Measurements from ENCODE around the gene NBL1. TPM values are rescaled to one million over a fixed set of nuclear protein-coding genes. Genes with fewer than 3 reads are reported as not detected.

Gene NBL1
- total RNA-seq, 1 donor = 61.3 TPM

GRCh38 chr1:19605967-19606366 is 38.1 kb upstream of the NBL1 start:
- H3K4me3 ChIP-seq (ENCODE audit: low read depth, low read length) = no peak overlapping the region
- TF ChIP-seq, protein P1, sequence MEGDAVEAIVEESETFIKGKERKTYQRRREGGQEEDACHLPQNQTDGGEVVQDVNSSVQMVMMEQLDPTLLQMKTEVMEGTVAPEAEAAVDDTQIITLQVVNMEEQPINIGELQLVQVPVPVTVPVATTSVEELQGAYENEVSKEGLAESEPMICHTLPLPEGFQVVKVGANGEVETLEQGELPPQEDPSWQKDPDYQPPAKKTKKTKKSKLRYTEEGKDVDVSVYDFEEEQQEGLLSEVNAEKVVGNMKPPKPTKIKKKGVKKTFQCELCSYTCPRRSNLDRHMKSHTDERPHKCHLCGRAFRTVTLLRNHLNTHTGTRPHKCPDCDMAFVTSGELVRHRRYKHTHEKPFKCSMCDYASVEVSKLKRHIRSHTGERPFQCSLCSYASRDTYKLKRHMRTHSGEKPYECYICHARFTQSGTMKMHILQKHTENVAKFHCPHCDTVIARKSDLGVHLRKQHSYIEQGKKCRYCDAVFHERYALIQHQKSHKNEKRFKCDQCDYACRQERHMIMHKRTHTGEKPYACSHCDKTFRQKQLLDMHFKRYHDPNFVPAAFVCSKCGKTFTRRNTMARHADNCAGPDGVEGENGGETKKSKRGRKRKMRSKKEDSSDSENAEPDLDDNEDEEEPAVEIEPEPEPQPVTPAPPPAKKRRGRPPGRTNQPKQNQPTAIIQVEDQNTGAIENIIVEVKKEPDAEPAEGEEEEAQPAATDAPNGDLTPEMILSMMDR (IDR thresholded peaks at IDR 0.05; ENCODE audit: insufficient read depth, low read depth, low read length) = no peak
- DNase-seq (ENCODE audit: low read depth) = no peak

DNA sequence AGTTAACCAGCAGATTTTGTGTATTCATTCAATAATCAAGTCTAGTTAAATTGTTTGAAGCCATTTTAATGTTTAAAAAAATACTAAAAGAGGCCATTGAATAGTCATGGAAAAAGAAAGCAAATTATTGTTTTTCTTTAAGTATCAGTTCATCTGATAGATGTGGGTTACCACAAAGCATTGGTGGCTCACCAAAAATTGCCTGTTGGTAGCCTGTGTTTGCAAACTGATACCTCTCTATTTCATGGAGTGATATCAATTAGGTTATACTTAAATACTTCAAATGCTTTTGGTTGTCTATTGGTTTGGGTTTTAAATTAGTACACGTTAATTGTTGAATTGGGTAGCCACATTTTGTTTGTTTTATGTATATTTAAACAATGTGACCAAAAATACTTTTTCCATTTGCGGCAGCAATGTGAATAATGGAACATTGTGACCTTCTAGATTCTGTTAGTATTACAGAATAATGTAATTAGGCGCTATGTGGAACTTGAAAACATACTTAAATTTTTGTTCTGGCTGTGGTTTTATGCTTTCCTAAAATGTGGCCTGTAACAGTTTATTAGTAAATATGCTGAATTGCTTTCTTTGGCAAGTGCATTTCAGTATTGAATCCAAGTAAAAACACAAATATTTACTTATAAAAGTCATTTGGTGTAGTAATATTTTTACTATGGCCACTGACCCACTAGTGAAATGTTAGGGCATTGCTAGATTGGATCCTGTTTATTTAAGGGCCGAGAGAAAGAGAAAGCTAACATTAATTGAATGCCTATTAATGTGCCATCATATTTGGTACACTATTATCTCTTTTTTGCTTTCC is 37.1 kb upstream of the NBL1 start:
- no peak overlapping the region for H3K4me3 ChIP-seq (ENCODE audit: low read depth, low read length)
- DNase-seq (ENCODE audit: low read depth) = peak; percentile 69
- TF ChIP-seq, protein P1 (IDR thresholded peaks at IDR 0.05; ENCODE audit: insufficient read depth, low read depth, low read length) = no peak

DNA sequence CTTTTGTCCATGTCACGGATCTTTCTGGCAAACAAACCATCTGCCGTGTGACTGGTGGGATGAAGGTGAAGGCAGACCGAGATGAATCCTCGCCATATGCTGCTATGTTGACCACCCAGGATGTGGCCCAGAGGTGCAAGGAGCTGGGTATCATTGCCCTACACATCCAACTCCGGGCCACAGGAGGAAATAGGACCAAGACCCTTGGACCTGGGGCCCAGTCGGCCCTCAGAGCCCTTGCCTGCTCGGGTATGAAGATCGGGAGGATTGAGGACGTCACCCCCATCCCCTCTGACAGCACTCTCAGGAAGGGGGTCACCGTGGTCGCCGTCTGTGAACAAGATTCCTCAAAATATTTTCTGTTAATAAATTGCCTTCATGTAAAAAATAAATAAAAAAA is 35.9 kb upstream of the NBL1 start:
- TF ChIP-seq, protein P1 (IDR thresholded peaks at IDR 0.05; ENCODE audit: insufficient read depth, low read depth, low read length) = no peak
- DNase-seq (ENCODE audit: low read depth) = no peak
- no peak overlapping the region for H3K4me3 ChIP-seq (ENCODE audit: low read depth, low read length)

GRCh38 chr1:19610282-19610981 is 33.7 kb upstream of the NBL1 start:
- no peak overlapping the region for H3K4me3 ChIP-seq (ENCODE audit: low read depth, low read length)
- no peak for DNase-seq (ENCODE audit: low read depth)
- TF ChIP-seq, protein P1 (IDR thresholded peaks at IDR 0.05; ENCODE audit: insufficient read depth, low read depth, low read length) = no peak

- no peak for DNase-seq (ENCODE audit: low read depth)
- H3K4me3 ChIP-seq (ENCODE audit: low read depth, low read length) = no peak overlapping the region
- TF ChIP-seq, protein P1 (IDR thresholded peaks at IDR 0.05; ENCODE audit: insufficient read depth, low read depth, low read length) = no peak
Measured at GRCh38 chr1:19612530-19612929, 31.6 kb upstream of the NBL1 start.

GRCh38 chr1:19613171-19613703 is 30.9 kb upstream of the NBL1 start:
- TF ChIP-seq, protein P1 (IDR thresholded peaks at IDR 0.05; ENCODE audit: insufficient read depth, low read depth, low read length) = no peak
- no peak for DNase-seq (ENCODE audit: low read depth)
- no peak overlapping the region for H3K4me3 ChIP-seq (ENCODE audit: low read depth, low read length)
